ENCODE measurements around the gene C19orf38. TPM values are rescaled to one million over a fixed set of nuclear protein-coding genes. Genes with fewer than 3 reads are reported as not detected.

The C19orf38 gene
- total and polyA plus RNA-seq, 2 donors (not counting 3 experiments of a cell fraction or from before 2014, with no cell fraction given), result not detected

GRCh38 chr19:10817291-10818038, 30.8 kb upstream of the C19orf38 start:
- Histone ChIP-seq H3K27me3 (ENCODE audit: control insufficient read depth in 2 of 2, insufficient read depth in 2 of 2, low read length in 2 of 2) (no peaks in the 10 kb centered on the region), H3K4me1 (ENCODE audit: control insufficient read depth, extremely low read depth, insufficient read depth, low read length) (peaks cover 8% of the 10 kb centered on the region), H2AFZ (ENCODE audit: low read depth, low read length) (no peak overlapping the region), H3K4me2 (ENCODE audit: insufficient read depth, low read length) (no peak overlapping the region), H3K9ac (replicated peaks; ENCODE audit: extremely low read depth, insufficient read depth, low read length) (no peak overlapping the region), H3K36me3 (ENCODE audit: control insufficient read depth in 2 of 2, extremely low read depth in 1 of 2, insufficient read depth in 2 of 2, low read length in 2 of 2) (peaks cover 4 to 38% of the 10 kb centered on the region in 2 experiments), H3K27ac (ENCODE audit: insufficient read depth, low read depth, low read length) (no peak overlapping the region), H3K9me1 (replicated peaks; ENCODE audit: control insufficient read depth, extremely low read depth, insufficient read depth, low read length) (no peaks in the 10 kb centered on the region), H3K9me3 (replicated peaks; ENCODE audit: control insufficient read depth, insufficient read depth, low read length) (no peaks in the 10 kb centered on the region), H3K4me3 (replicated peaks in 1 of 3; ENCODE audit: insufficient read depth in 1 of 3, low read depth in 1 of 3, low read length in 3 of 3) (no peak overlapping the region), H3K79me2 (ENCODE audit: control insufficient read depth, insufficient read depth, low read length) (peaks cover 1% of the 10 kb centered on the region), H4K20me1 (replicated peaks; ENCODE audit: control insufficient read depth, extremely low read depth, insufficient read depth, low read length) (no peaks in the 10 kb centered on the region)
- POLR2A ChIA-PET, result no interaction called here
- FAIRE-seq, result no peak
- no peak for TF ChIP-seq MYC (IDR thresholded peaks at IDR 0.05; ENCODE audit: low read depth, low read length)
- TF ChIP-seq JUN (IDR thresholded peaks at IDR 0.05; ENCODE audit: borderline replicate concordance, insufficient read depth, insufficient read length, low read depth), result no peak
- TF ChIP-seq, protein P1, sequence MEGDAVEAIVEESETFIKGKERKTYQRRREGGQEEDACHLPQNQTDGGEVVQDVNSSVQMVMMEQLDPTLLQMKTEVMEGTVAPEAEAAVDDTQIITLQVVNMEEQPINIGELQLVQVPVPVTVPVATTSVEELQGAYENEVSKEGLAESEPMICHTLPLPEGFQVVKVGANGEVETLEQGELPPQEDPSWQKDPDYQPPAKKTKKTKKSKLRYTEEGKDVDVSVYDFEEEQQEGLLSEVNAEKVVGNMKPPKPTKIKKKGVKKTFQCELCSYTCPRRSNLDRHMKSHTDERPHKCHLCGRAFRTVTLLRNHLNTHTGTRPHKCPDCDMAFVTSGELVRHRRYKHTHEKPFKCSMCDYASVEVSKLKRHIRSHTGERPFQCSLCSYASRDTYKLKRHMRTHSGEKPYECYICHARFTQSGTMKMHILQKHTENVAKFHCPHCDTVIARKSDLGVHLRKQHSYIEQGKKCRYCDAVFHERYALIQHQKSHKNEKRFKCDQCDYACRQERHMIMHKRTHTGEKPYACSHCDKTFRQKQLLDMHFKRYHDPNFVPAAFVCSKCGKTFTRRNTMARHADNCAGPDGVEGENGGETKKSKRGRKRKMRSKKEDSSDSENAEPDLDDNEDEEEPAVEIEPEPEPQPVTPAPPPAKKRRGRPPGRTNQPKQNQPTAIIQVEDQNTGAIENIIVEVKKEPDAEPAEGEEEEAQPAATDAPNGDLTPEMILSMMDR (IDR thresholded peaks at IDR 0.05; ENCODE audit: extremely low read depth in 1 of 2, insufficient read depth in 1 of 2, low read depth in 1 of 2, low read length in 2 of 2), result no peak
- TF ChIP-seq POLR2A (IDR thresholded peaks at IDR 0.05; ENCODE audit: low read depth, low read length), result no peak
- no peak for TF ChIP-seq GATA2 (IDR thresholded peaks at IDR 0.05; ENCODE audit: insufficient read depth, insufficient read length, low read depth, low read length)
- BruUV-seq (replicated peaks), result no TSS peak
- CTCF ChIA-PET, result interaction anchor here (1.6 to 2.0 kb wide), 3 partner anchors 41 to 54 kb away, joined by 4 to 6 read pairs (median 4); partner anchors contain the start of gene CARM1
- DNase-seq (ENCODE audit: low read depth, low spot score), result no peak
- intact Hi-C loops (cut with micrococcal nuclease) (no loop called here), dilution Hi-C loops (cut with MboI; ENCODE audit: extremely low pct_ligation_motif_present, low sequenced_read_pairs) (no loop called here)

All from endothelial cell of umbilical vein (primary cell).